C4-2B (cell line): ENCODE data around the gene PLXNA1.
A peak's percentile ranks its signal among the peaks of the same experiment; 100 is the strongest.

Source experiments
- H3K27ac ChIP-seq: fragments of 450-650 bp; 2 replicates; pipeline ENCODE4 v1.5.1; 2017
- ZFX ChIP-seq: fragments of 450-650 bp; IDR thresholded peaks from 2 replicates; pipeline ENCODE4 v1.6.1; 2017
- TF ChIP-seq, protein P1 (sequence below): fragments of 450-650 bp; conservative IDR thresholded peaks from 2 replicates; pipeline ENCODE4 v1.5.1; 2017; ENCODE audit warnings: mild to moderate bottlenecking

Gene PLXNA1

DNA sequence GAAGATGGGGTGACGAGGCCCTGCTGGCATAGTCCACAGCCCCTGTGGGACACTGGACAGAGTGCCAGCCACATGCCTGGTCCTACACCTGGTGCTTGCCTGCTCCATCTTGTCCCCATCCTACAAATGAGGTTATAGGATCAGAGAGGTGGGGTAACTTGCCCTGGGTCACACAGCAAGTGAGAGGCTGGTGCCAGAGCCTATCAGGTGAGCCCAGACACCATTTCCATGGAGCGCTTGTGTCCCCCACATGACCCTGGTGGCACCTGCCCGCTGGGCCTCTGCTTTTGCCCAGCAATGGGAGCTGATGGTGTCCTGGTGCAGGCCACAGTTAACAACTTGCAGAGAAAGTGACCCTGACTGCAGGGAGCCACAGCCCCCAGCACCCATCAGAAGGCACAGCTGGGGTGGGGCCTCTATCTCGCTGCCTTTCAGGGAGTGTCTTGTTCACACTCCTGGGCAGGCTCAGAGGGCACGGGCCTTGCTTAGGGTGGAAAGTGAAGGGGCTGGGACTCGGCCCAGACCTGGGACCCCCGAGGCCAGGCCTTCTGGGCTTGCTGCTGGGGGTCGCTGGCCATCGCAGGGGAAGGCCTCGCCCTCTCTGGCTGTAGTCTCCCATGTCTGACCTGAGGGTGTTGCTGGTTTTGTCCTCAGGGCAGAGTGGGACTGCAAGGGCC, 7.2 kb downstream of the PLXNA1 start:
- no peak overlapping the region for H3K27ac ChIP-seq
- no peak for TF ChIP-seq ZFX
- TF ChIP-seq, protein P1, sequence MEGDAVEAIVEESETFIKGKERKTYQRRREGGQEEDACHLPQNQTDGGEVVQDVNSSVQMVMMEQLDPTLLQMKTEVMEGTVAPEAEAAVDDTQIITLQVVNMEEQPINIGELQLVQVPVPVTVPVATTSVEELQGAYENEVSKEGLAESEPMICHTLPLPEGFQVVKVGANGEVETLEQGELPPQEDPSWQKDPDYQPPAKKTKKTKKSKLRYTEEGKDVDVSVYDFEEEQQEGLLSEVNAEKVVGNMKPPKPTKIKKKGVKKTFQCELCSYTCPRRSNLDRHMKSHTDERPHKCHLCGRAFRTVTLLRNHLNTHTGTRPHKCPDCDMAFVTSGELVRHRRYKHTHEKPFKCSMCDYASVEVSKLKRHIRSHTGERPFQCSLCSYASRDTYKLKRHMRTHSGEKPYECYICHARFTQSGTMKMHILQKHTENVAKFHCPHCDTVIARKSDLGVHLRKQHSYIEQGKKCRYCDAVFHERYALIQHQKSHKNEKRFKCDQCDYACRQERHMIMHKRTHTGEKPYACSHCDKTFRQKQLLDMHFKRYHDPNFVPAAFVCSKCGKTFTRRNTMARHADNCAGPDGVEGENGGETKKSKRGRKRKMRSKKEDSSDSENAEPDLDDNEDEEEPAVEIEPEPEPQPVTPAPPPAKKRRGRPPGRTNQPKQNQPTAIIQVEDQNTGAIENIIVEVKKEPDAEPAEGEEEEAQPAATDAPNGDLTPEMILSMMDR: no peak

DNA sequence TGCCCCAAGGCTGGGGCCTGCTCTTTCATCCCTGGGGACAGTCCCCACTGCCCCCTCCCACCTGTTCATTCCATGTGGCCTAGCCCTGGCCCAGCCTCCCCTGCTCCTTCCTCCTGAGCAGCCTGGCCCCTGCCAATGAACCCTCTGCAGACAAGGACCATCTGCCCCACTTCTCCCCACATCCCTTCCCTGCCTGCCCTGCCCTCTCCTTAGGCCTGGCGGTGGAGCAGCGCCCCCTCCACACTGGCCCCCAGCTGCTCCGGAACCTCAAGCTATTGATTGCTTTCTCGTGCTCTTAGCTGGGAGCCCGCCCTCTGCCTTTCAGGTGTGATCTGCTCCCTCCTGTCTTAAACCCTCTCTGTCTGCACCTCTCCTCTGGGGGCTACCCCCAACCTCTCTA, 8.0 kb downstream of the PLXNA1 start:
- H3K27ac ChIP-seq: no peak overlapping the region
- TF ChIP-seq, protein P1: no peak
- no peak for TF ChIP-seq ZFX

DNA sequence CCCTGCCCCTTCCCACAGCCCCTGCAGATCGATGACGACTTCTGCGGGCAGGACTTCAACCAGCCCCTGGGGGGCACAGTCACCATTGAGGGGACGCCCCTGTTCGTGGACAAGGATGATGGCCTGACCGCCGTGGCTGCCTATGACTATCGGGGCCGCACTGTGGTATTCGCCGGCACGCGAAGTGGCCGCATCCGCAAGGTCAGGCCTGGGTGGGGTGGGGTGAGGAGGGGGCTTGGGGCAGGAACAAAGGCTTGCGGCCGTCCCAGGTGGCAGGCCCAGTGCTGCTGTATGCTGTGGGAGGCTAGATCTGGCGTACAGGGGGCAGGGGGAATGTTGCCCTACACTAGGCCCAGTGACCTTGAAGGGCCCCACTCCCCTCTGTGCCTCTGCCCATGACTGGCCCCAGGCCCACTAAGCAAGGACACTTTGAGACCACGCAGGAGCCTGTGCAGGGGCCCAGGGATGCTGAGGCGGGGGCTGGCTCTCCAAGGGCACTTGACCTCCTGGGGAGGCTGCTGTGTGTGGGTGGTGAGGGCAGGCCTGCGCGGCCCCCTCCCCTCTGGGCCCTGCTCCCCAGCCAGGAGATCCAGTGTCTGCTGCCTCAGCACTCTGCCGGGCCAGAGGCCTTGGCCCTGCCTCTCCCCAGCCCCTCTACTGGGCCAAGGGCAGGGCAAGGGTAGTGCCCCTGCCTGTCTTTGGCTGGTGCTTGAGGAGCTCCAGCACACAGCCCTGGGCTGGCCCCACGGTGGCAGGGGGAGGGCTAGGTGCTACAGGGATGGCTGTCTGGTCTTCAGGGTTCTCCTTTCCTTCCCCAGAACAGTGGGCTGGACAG, 8.7 kb downstream of the PLXNA1 start:
- TF ChIP-seq ZFX: no peak
- TF ChIP-seq, protein P1: no peak
- no peak overlapping the region for H3K27ac ChIP-seq

DNA sequence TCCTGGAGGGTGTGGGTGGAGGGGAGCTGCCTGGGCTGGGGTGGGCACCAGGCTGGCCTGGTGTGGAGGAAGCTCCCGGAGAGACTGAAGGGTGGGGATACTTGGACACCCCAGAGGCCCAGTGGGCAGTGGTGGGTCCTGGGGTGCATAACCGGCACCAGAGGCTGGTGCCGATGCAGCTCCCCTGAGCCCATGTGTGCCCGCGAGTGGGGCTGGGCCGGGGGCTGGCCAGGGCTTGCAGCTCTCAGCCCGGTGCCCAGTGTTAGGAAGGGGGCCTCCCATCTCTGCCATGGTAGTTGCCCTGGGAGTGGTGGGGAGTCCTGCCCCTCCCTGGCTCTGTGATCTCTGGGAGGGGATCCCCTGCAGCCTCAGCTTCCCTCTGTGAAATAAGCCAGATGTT, 9.3 kb downstream of the PLXNA1 start:
- no peak for TF ChIP-seq ZFX
- H3K27ac ChIP-seq: no peak overlapping the region

DNA sequence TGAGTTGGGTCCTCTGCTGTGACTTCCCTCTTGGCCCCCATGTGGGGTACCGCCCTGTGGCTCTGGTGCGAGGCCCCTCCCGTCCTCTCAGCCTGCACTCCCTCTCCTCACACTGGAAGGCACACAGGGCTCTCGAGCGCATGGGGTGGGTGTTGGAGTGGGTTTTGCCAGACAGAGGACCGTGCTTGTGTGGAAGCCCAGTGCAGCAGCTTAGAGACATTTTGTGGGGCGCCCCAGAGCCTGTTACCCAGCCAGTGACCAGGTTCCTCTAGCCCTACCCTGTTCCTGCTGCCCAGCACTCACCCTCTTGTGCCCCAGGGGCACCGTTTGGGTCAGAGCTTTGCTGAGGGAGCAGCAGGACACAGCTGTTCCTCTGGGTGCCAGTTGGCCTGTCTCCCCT, 9.9 kb downstream of the PLXNA1 start:
- no peak overlapping the region for H3K27ac ChIP-seq
- TF ChIP-seq ZFX: no peak
- TF ChIP-seq, protein P1: no peak

DNA sequence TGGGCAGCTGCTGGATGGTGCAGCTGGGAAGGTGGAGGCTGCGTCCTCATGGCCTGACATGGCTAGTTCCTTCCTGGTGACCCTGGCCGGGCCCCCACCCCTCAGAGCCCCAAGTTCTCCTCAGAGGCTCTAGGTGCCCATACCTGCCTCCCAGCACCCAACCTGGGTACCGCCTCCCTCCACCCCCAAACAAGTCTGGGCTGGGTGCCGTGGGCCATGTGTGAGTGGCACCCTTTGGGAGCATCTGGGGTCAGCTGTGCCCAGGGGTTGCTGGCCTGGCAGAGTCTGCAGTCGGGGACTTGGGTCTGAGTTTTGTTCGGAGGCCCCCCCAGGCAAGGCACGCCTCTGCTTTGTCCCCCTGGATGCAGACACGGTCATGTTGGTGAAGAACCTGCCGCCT, 10.5 kb downstream of the PLXNA1 start:
- TF ChIP-seq, protein P1: no peak
- TF ChIP-seq ZFX: no peak
- no peak overlapping the region for H3K27ac ChIP-seq

DNA sequence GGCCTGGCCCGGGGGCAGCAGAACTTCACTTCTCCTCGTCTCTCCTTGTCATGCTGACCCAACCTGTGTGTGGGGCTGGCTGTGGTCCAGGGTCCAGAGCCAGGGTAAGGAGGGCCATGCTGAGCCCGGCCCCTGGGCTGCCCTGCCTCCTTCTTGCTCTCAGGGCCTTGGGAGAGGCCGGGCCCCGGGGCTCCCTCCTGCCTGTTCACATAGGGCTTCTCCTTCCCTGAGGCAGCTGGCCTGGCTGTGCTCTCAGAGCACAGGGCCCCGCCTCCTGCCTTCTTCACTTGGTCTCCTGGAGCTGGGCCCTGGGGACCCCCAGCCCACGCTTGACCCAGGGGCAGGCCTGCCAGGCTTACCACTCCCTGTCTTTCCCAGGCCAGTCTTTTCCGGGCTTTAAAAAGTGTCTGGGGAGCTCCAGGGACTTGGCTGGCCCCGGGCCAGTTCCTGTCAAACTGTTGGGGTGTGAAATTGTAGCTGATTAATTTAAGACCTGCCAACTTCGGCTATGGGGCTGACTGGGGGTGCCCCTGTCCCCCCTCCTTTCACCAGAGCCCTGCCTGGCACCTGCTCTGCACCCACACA, 11.8 kb downstream of the PLXNA1 start:
- H3K27ac ChIP-seq: peak overlapping the region; percentile 36
- TF ChIP-seq, protein P1: no peak
- no peak for TF ChIP-seq ZFX
